Parathyroid adenoma (tissue), 2 donors: ENCODE results near the gene METTL26.

Experiments
- H2AFZ ChIP-seq: fragments of 300-600 bp; sonication (generic); one replicate; pipeline ENCODE4 v1.7.0; 2017; ENCODE audit warnings: antibody characterized with exemption, mild to moderate bottlenecking
- H3K27ac ChIP-seq: fragments of 300-600 bp; sonication (generic); one replicate; pipeline ENCODE4 v1.7.0; 2017
- H3K27me3 ChIP-seq: fragments of 300-600 bp; sonication (generic); one replicate; pipeline ENCODE4 v1.7.0; 2017; ENCODE audit warnings: low read length; ENCODE audit not compliant: control insufficient read depth, insufficient read depth
- H3K36me3 ChIP-seq: fragments of 300-600 bp; sonication (generic); one replicate; pipeline ENCODE4 v1.7.0; 2017; ENCODE audit warnings: low read length; ENCODE audit not compliant: control insufficient read depth, insufficient read depth
- H3K4me1 ChIP-seq: fragments of 300-600 bp; sonication (generic); one replicate; pipeline ENCODE4 v1.7.0; 2017; ENCODE audit warnings: control low read depth
- H3K4me2 ChIP-seq: fragments of 300-600 bp; sonication (generic); one replicate; pipeline ENCODE4 v1.7.0; 2017; ENCODE audit warnings: low read length
- H3K4me3 ChIP-seq: fragments of 300-600 bp; sonication (generic); one replicate; pipeline ENCODE4 v1.7.0; 2017; ENCODE audit warnings: low read depth, low read length
- H3K79me2 ChIP-seq: fragments of 300-600 bp; sonication (generic); one replicate; pipeline ENCODE4 v1.7.0; 2017; ENCODE audit warnings: control low read depth
- H3K9ac ChIP-seq: fragments of 300-600 bp; sonication (generic); one replicate; pipeline ENCODE4 v1.7.0; 2017; ENCODE audit warnings: mild to moderate bottlenecking
- H3K9me3 ChIP-seq: fragments of 300-600 bp; sonication (generic); one replicate; pipeline ENCODE4 v1.7.0; 2017; ENCODE audit warnings: low read length; ENCODE audit not compliant: control insufficient read depth
- TF ChIP-seq, protein P1 (sequence below): fragments of 300-600 bp; sonication (generic); IDR thresholded peaks from one replicate; pipeline ENCODE4 v1.7.0; 2017; ENCODE audit warnings: antibody characterized with exemption, mild to moderate bottlenecking
- donor health status: primary hyperparathyroidism.

METTL26 gene

DNA sequence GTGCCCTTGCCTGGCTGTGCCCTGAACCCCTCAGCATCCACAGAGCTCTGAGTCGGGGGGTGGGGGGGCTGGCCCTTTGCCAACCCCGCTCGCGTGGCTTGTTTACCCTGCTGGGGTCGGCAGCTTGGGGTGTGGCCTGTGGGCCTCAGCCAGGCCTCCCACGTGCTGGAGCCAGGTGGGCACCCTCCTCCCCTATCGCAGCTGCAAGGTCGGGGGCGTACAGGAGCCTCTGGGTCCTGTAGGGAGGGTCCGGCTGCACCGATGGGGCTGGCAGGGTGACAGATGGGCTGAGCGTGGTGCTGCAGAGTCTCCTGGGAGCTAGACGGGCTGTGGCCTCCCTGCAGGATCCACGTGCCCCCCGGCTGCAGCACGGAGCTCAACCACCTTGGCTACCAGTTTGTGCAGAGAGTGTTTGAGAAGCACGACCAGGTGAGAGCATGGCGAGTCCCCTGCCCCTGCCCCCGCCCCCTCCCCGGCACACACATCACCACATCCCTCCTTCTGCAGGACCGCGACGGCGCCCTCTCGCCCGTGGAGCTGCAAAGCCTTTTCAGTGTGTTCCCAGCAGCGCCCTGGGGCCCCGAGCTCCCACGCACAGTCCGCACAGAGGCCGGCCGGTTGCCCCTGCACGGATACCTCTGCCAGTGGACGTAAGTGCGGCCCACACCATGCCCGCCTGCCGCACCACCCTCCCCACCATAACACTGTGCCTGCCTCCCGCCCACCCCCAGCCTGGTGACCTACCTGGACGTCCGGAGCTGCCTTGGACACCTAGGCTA, 35.4 kb upstream of the METTL26 start:
- Histone ChIP-seq H3K27ac (no peak overlapping the region), H3K9me3 (no peaks in the 10 kb centered on the region), H3K9ac (no peak overlapping the region), H3K4me1 (peaks cover 10% of the 10 kb centered on the region), H3K4me3 (no peak overlapping the region), H2AFZ (no peak overlapping the region), H3K4me2 (no peak overlapping the region), H3K27me3 (no peaks in the 10 kb centered on the region), H3K36me3 (no peaks in the 10 kb centered on the region), H3K79me2 (peaks cover 5% of the 10 kb centered on the region)
- TF ChIP-seq, protein P1, sequence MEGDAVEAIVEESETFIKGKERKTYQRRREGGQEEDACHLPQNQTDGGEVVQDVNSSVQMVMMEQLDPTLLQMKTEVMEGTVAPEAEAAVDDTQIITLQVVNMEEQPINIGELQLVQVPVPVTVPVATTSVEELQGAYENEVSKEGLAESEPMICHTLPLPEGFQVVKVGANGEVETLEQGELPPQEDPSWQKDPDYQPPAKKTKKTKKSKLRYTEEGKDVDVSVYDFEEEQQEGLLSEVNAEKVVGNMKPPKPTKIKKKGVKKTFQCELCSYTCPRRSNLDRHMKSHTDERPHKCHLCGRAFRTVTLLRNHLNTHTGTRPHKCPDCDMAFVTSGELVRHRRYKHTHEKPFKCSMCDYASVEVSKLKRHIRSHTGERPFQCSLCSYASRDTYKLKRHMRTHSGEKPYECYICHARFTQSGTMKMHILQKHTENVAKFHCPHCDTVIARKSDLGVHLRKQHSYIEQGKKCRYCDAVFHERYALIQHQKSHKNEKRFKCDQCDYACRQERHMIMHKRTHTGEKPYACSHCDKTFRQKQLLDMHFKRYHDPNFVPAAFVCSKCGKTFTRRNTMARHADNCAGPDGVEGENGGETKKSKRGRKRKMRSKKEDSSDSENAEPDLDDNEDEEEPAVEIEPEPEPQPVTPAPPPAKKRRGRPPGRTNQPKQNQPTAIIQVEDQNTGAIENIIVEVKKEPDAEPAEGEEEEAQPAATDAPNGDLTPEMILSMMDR = no peak

DNA sequence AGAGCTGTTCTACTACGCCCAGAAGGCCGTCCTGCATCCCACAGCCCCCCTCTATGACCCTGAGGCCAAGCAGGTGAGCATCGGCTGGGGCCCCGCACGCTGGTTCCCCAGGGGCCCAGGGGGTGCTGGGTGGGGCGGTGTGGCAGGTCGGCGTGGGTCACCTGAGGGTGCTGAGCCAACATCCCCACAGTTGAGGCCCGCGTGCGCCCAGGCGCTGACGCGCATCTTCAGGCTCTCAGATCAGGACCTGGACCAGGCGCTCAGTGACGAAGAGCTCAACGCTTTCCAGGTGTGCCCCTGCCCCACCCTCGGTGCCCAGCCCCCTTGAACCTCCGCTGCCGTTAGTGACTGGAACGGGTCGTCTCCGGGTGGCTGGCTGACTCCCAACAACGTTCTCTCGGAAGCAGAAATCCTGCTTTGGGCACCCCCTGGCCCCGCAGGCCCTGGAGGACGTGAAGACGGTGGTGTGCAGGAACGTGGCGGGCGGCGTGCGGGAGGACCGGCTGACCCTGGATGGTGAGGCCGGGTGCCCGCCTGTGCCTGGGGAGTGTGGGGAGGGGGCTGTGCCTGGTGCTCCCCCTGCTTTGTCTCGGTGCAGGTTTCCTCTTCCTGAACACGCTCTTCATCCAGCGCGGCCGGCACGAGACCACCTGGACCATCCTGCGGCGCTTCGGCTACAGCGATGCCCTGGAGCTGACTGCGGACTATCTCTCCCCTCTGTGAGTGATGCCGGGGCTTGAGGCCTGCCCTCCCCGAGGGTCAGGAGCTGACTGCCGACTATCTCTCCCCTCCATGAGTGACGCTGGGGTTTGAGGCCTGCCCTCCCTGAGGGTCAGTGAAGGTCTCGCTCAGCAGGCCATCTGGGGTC, 34.6 kb upstream of the METTL26 start:
- H2AFZ ChIP-seq = no peak overlapping the region
- H3K4me3 ChIP-seq = no peak overlapping the region
- no peaks in the 10 kb centered on the region for H3K27me3 ChIP-seq
- peaks cover 10% of the 10 kb centered on the region for H3K4me1 ChIP-seq
- H3K27ac ChIP-seq = no peak overlapping the region
- no peak overlapping the region for H3K4me2 ChIP-seq
- peaks cover 5% of the 10 kb centered on the region for H3K79me2 ChIP-seq
- no peak overlapping the region for H3K9ac ChIP-seq
- no peaks in the 10 kb centered on the region for H3K36me3 ChIP-seq
- TF ChIP-seq, protein P1 = no peak
- H3K9me3 ChIP-seq = no peaks in the 10 kb centered on the region

DNA sequence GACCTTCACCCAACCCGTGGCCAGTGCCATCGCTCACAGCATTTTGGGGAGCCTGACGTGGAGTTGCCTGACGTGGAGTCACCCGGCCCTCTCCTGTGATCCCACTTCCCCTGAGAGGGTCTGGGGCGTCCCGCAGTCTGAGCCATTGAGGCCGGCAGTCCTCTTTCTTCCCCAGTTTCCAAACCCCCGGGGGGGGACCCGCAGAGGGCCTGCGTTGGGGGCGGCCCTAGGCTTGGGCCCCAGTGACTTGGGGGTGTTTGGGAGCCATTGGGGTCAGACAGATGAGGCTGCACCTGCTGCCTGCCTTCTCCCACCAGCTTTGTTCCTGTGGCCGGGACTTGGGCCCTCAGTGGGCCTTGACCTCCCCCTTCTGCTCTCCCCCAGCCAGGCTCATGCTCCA, 33.6 kb upstream of the METTL26 start:
- no peak overlapping the region for H2AFZ ChIP-seq

DNA sequence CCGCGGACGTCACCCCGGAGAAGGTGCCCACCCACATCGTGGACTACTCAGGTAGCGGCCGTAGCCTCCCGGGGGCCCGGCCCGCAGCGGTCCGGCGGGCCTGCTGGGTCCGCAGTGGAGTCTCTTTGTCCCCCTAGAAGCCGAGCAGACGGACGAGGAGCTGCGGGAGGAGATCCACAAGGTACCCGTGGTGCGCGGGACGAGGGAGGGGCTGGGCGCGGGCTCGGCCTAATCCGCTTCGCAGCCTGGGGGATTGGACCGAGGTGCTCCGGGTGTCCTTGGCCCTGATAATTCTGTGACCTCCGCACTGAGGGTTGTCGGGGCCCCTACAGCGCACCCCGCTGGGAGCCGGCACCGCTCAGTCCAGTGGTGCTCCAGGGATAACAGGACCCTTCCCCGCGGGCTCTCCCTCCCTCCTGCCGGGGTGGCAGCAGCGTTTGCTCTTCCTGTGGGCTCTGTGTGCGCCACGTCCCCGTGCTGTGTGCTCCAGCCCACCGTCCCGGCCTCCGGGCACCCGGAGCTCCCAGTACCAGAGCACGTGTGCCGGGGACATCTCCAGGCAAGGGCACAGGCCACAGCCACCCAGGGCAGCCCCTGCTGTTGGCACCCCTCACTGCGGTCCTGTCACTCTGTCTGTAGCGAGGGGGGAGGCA, 32.5 kb upstream of the METTL26 start:
- Histone ChIP-seq H3K9me3 (no peaks in the 10 kb centered on the region), H2AFZ (peak overlapping the region; percentile 93), H3K4me2 (peak overlapping the region; percentile 91), H3K9ac (peak overlapping the region; percentile 77), H3K4me3 (peak overlapping the region; percentile 88), H3K36me3 (no peaks in the 10 kb centered on the region), H3K4me1 (peaks cover 10% of the 10 kb centered on the region), H3K27ac (peak overlapping the region; percentile 60), H3K27me3 (no peaks in the 10 kb centered on the region), H3K79me2 (peaks cover 5% of the 10 kb centered on the region)
- TF ChIP-seq, protein P1 = no peak

More for the DNA sequence above, 33.6 kb upstream of the METTL26 start:
- H3K79me2 ChIP-seq = peaks cover 5% of the 10 kb centered on the region
- H3K4me2 ChIP-seq = no peak overlapping the region
- H3K9ac ChIP-seq = no peak overlapping the region
- H3K27me3 ChIP-seq = no peaks in the 10 kb centered on the region
- TF ChIP-seq, protein P1 = no peak
- H3K4me3 ChIP-seq = no peak overlapping the region
- H3K4me1 ChIP-seq = peaks cover 10% of the 10 kb centered on the region
- H3K36me3 ChIP-seq = no peaks in the 10 kb centered on the region
- H3K27ac ChIP-seq = no peak overlapping the region
- no peaks in the 10 kb centered on the region for H3K9me3 ChIP-seq
